Stimulated activated CD8-positive, alpha-beta memory T cell treated with anti-CD3 and anti-CD28 coated beads, Interleukin-4, amount 100 ng/mL, for 4 hours (primary cell): ENCODE data around the gene FCHO1.
"Not testable (repeated sequence)": the region's sequence is repeated elsewhere in the genome, so short reads cannot be mapped to it uniquely, and the experiment has no call there.

Experiments used
- DNase-seq, 2 donors: peaks; one replicate each; pipeline ENCODE4 v3.0.0-alpha.2; 2020; ENCODE audit warnings: low read depth in 2 of 2, low spot score in 1 of 2

The FCHO1 gene

GRCh38 chr19:17762505-17763229, 11.4 kb downstream of the FCHO1 start:
- DNase-seq = no peak

DNA sequence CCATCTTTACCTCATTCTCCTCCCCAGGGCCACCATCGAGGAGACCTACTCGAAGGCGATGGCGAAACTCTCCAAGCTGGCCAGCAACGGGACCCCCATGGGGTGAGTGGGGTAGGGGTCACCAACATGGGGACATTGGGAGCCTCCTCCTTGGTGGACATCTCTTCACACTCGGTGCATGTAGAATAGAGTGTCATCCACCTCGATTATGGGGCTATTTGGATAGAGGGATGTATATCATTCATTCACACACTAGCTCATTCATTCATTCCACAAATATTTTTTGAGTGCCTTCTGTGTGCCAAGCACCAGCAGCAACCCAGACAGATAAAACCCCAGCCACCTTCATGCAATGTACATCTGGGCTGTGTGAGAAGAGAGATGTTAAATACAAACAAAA, 13.1 kb downstream of the FCHO1 start:
- DNase-seq = no peak

- DNase-seq = no peak
Measured at GRCh38 chr19:17765069-17765618, 13.9 kb downstream of the FCHO1 start.

DNA sequence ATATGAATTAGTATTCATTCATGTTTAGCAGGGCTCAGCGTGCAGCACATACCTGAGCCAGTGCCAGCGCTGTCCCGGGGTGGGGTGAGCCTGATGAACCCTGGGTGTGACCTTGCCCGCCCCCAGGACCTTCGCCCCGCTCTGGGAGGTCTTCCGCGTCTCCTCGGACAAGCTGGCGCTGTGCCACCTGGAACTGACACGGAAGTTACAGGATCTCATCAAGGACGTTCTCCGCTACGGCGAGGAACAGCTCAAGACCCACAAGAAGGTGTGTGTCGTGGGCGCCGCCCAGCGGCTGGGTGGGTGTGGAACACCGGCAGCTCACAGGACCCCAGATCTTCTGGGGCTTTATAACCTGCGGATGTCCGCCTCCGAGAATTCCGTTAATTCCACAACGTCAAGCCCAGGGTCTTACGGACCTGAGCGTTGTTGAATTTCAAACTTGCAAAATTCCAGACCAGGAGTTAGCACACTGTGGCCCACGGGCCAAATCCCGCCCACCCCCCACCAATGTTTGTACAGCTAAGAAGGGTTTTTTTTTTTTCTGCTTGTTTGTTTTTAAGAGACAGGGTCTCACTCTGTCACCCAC, 15.4 kb downstream of the FCHO1 start:
- DNase-seq = no peak

- no peak for DNase-seq
Measured at GRCh38 chr19:17767559-17767958, 16.3 kb downstream of the FCHO1 start.

DNA sequence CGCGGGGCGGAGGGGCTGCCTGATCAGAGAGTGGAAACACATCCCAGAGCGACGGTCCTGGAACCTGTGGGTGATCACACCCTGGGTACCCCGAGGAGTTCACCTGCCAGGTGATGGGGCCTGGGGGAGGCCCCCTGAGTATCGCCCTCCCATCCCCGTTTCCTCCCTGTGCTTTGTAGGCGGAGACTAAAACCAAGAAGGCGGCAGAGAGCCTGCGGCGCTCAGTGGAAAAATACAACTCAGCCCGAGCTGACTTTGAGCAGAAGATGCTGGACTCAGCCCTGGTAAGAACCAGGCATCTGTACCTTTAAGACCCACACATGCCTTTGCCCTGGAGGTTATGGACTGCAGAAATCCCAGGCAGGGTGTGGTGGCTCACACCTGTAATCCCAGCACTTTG, 19.3 kb downstream of the FCHO1 start:
- DNase-seq = no peak

- no peak for DNase-seq
Measured at GRCh38 chr19:17772172-17772571, 20.9 kb downstream of the FCHO1 start.

GRCh38 chr19:17775245-17775927, 24.1 kb downstream of the FCHO1 start:
- no peak for DNase-seq

- DNase-seq = no peak
Measured at GRCh38 chr19:17775991-17776803, 24.9 kb downstream of the FCHO1 start.

- not testable (repeated sequence) for DNase-seq
Measured at GRCh38 chr19:17777840-17778239, 26.6 kb downstream of the FCHO1 start.

GRCh38 chr19:17778251-17778967, 27.1 kb downstream of the FCHO1 start:
- DNase-seq = no peak

GRCh38 chr19:17778968-17779929, 28.0 kb downstream of the FCHO1 start:
- DNase-seq = no peak

GRCh38 chr19:17780781-17781180, 29.5 kb downstream of the FCHO1 start:
- DNase-seq = no peak

GRCh38 chr19:17783721-17784120, 32.4 kb downstream of the FCHO1 start:
- DNase-seq = not testable (repeated sequence)

DNA sequence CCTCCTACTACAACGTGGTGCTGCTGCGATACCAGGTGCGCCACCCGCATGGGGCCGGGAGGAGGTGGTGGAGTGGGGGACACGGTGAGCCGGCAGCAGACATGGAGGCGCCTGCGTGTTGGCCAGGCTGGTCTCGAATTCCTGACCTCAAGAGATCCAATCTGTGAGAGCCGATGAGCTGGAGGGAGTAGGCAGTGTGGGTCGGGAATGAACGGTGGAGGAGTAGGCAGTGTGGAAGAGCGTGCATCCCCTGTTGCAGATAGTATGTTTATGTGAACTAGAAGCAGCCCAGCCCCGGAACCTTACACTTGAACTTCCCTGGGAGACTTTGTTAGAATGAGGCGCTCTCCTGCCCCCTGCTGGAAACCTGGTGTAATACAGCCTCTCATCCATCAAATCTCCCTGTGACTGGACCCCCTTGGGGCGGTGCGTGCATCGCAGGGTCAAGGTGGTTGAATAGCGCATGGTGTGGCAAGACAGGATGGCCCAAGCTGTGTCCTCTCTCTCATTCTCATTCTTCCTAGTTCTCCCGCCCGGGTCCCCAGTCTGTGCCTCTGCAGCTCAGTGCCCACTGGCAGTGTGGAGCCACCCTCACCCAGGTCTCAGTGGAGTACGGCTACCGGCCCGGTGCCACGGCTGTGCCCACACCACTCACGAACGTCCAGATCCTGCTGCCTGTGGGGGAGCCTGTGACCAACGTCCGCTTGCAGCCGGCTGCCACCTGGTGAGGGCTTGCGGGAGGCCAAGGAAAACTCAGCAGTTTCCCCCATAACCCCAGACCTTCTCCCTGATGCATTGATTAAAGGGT, 33.1 kb downstream of the FCHO1 start:
- peak; percentile 37 to 60 for DNase-seq

DNA sequence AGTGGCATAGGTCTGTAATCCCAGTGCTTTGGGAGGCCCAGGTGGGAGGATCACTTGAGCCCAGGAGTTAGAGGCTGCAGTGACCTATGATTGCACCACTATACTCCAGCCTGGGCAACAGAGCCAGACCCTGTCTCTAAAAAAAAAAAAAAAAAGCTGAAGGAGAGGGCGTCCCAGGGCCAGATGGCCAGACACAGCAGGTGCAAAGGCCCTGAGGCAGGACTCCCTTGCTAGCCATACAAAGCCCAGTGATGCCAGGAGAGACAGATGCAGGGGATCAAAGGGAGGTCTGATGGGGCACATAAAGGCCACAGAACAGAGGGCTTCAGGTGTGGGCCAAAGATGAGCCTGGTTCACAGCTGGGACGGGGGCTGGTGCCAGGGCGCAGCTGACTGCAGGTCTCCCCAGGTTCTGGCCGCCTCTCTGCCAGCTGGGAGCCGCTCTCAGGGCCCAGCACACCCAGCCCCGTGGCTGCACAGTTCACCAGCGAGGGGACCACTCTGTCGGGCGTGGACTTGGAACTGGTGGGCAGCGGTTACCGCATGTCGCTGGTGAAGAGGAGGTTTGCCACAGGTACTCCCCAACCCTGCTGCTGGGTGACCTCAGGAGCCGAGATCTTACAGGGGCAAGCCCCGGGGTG, 36.1 kb downstream of the FCHO1 start:
- DNase-seq = no peak

DNA sequence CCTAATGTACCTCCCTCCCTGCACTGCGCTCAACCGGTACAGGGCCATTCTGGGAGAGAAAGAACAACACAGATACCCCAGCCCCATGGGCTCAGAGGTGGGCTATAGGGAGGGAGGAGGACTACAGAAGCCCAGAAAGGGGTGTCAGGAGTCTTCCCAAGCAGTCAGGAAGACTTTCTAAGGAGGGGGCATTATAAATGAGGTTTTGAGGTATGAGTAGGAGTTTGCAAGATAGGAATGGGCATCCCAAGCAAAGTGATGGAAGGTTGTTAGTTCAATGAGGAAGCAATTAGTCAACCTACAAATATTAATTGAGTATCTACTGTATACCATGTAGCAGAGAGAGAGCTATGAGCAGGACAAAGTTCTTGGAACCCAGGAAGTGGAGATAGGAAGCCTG, 37.4 kb downstream of the FCHO1 start:
- no peak for DNase-seq
